T-helper 2 cell treated with Interferon-gamma antibody and Interleukin-4, amounts not matched to agents 5 μg/mL and 100 μg/mL, for 36 hours (primary cell): ENCODE measurements around the gene EVA1B.
A peak's percentile ranks its signal among the peaks of the same experiment; 100 is the strongest.

Experiments used
- DNase-seq: peaks from one replicate; pipeline ENCODE4 v3.0.0; 2021; ENCODE audit warnings: low spot score
- H3K27ac Mint-ChIP-seq: one replicate; pipeline ENCODE4 v1.8.0; 2021; ENCODE audit warnings: mild to moderate bottlenecking, mixed read lengths
- H3K27me3 Mint-ChIP-seq: one replicate; pipeline ENCODE4 v1.8.0; 2021; ENCODE audit warnings: low read depth, mixed read lengths
- H3K36me3 Mint-ChIP-seq: one replicate; pipeline ENCODE4 v1.8.0; 2021; ENCODE audit warnings: low read depth, mixed read lengths
- H3K4me1 Mint-ChIP-seq: one replicate; pipeline ENCODE4 v1.8.0; 2021; ENCODE audit warnings: low read depth, mixed read lengths
- H3K4me3 Mint-ChIP-seq: one replicate; pipeline ENCODE4 v1.8.0; 2022; ENCODE audit warnings: mild to moderate bottlenecking, moderate library complexity, mixed read lengths
- H3K9me3 Mint-ChIP-seq: one replicate; pipeline ENCODE4 v1.8.0; 2021; ENCODE audit warnings: mixed read lengths

EVA1B gene

GRCh38 chr1:36298640-36299039 lies 24.8 kb downstream of the EVA1B start:
- no peak overlapping the region for H3K27ac Mint-ChIP-seq
- H3K36me3 Mint-ChIP-seq: peaks cover 54% of the 10 kb centered on the region
- H3K4me3 Mint-ChIP-seq: no peak overlapping the region
- no peaks in the 10 kb centered on the region for H3K27me3 Mint-ChIP-seq
- DNase-seq: no peak
- H3K9me3 Mint-ChIP-seq: no peaks in the 10 kb centered on the region
- peaks cover 8% of the 10 kb centered on the region for H3K4me1 Mint-ChIP-seq

DNA sequence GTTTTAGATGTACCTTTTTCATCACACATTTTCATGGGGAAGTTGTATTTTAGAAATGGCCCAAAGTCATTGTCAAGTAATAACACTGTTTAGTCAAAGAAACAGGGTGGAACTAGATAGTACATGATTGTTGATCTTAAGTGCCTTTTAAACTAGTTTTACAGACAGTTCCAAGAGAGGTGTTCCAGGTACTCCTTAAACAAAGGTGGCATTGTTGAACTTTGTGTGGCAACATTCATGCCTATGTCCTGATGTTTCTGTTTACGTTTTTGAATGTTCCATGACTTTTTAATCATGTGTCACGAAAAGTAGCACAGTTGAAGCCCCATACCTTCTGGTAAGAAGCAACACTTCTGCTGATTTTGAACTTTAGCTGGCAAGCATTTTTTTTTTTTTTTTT lies 26.4 kb downstream of the EVA1B start:
- Mint-ChIP-seq H3K27me3 (no peaks in the 10 kb centered on the region), H3K4me1 (peaks cover 3% of the 10 kb centered on the region), H3K36me3 (peaks cover 53% of the 10 kb centered on the region), H3K9me3 (no peaks in the 10 kb centered on the region), H3K27ac (no peak overlapping the region), H3K4me3 (no peak overlapping the region)
- DNase-seq: no peak

DNA sequence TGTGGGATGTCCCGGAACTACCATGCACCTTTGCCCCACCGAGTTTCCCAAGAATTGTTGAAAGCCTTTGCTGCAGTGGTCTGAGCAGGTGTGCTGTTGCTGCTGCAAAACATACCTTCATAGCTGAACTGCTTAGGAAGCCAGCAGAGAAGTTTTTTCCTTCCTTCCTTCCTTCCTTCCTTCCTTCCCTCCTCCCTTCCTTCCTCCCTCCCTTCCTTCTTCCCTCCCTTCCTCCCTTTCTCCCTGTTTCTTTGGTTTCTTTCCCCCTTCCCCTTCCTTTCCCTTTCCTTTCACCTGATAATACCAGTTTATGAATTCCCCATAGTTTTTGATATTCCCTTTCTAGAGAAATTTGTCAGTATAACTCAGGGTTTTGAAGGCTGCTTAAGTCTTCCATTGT lies 28.1 kb downstream of the EVA1B start:
- Mint-ChIP-seq H3K4me3 (no peak overlapping the region), H3K36me3 (peaks cover 58% of the 10 kb centered on the region), H3K9me3 (no peaks in the 10 kb centered on the region), H3K27ac (no peak overlapping the region), H3K4me1 (peaks cover 3% of the 10 kb centered on the region), H3K27me3 (no peaks in the 10 kb centered on the region)
- no peak for DNase-seq

DNA sequence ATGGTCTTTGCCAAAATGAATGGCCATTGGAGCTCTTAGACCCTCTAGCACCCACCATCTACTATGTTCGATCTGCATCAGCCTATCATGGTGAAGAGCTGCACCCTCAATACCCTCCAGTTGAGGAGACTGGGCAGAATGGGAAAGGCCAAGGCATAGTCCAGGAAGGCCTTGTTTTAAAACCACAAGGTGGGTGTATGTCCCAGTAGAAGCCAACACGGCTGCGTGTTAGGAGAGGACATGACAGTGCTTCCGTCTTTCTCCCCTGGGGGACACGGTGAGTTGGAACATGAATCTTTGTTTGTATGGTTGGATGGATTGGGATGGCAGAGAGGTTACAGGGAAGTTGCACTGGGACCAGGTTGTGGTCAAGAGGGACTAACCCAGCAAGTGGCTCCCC lies 35.9 kb downstream of the EVA1B start:
- Mint-ChIP-seq H3K36me3 (peaks cover 80% of the 10 kb centered on the region), H3K4me3 (no peak overlapping the region), H3K27me3 (no peaks in the 10 kb centered on the region), H3K4me1 (peaks cover 17% of the 10 kb centered on the region), H3K27ac (no peak overlapping the region), H3K9me3 (no peaks in the 10 kb centered on the region)
- no peak for DNase-seq

GRCh38 chr1:36286802-36287201 lies 36.6 kb downstream of the EVA1B start:
- Mint-ChIP-seq H3K36me3 (peaks cover 77% of the 10 kb centered on the region), H3K27me3 (no peaks in the 10 kb centered on the region), H3K27ac (no peak overlapping the region), H3K4me1 (peaks cover 17% of the 10 kb centered on the region), H3K9me3 (no peaks in the 10 kb centered on the region), H3K4me3 (no peak overlapping the region)
- no peak for DNase-seq

DNA sequence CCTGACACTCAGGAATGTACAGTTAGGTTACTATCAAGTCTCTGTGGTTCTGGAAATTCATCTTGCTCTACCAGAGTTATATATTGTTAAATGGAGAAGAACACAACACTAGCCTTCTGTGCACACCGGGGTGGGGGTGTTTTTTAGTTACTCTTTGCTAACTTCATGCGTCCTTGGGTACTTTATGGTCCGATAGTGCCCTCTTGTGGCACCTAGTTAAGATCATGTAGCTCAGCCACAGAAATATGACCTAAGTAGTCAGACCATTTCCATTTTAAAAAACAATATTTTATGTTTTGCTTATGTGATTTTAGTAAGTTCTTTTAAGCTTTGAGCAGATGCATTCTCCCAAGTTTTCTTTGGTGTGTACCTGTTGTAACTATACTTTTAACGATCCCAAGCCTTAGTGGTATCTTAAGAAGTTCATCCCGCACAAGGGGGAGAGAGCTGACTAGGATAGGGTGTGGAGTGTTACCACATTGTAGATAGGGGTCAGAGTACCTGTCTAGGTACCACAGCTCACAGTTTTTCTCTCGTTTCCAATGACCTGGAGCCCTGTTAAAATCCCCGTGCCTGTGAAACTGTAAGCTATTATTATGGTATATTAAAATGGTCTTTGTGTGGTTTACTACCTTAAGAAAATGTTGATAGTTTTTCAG lies 37.9 kb downstream of the EVA1B start:
- peak; percentile 56 for DNase-seq
- H3K27ac Mint-ChIP-seq: peak overlapping the region; percentile 43
- H3K9me3 Mint-ChIP-seq: no peaks in the 10 kb centered on the region
- H3K4me3 Mint-ChIP-seq: no peak overlapping the region
- H3K4me1 Mint-ChIP-seq: peaks cover 17% of the 10 kb centered on the region
- peaks cover 65% of the 10 kb centered on the region for H3K36me3 Mint-ChIP-seq
- no peaks in the 10 kb centered on the region for H3K27me3 Mint-ChIP-seq

DNA sequence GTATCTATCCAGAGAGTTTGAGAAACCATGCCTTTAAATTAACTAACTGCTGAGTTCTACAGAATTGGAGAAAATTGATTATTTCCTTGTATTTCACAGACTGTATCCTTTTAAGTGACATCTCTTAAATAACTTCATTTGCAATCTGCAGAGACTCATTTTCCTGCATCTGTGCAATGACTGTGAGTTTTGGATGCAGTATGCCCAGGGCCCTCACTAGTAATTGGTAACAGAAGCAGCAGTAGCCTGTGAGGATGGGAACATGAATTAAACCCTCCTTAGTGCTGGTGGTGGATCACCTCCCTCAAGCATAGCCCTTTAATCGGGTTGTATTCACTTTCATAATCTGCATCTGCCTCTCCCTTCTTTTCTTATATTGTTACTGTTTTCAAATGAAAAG lies 38.9 kb downstream of the EVA1B start:
- peaks cover 23% of the 10 kb centered on the region for H3K4me1 Mint-ChIP-seq

GRCh38 chr1:36284061-36284460 lies 39.4 kb downstream of the EVA1B start:
- Mint-ChIP-seq H3K36me3 (peaks cover 52% of the 10 kb centered on the region), H3K4me1 (peaks cover 24% of the 10 kb centered on the region), H3K27ac (no peak overlapping the region), H3K4me3 (no peak overlapping the region), H3K9me3 (no peaks in the 10 kb centered on the region), H3K27me3 (no peaks in the 10 kb centered on the region)
- no peak for DNase-seq

More for the DNA sequence above, 38.9 kb downstream of the EVA1B start:
- Mint-ChIP-seq H3K36me3 (peaks cover 55% of the 10 kb centered on the region), H3K4me3 (no peak overlapping the region), H3K27ac (no peak overlapping the region), H3K27me3 (no peaks in the 10 kb centered on the region), H3K9me3 (no peaks in the 10 kb centered on the region)
- DNase-seq: no peak

- Mint-ChIP-seq H3K4me1 (peaks cover 11% of the 10 kb centered on the region), H3K36me3 (peaks cover 19% of the 10 kb centered on the region), H3K9me3 (no peaks in the 10 kb centered on the region), H3K27ac (no peak overlapping the region), H3K4me3 (no peak overlapping the region), H3K27me3 (no peaks in the 10 kb centered on the region)
- no peak for DNase-seq
Measured at GRCh38 chr1:36279789-36280296, 43.6 kb downstream of the EVA1B start.

GRCh38 chr1:36279110-36279788 lies 44.2 kb downstream of the EVA1B start:
- H3K27me3 Mint-ChIP-seq: no peaks in the 10 kb centered on the region

DNA sequence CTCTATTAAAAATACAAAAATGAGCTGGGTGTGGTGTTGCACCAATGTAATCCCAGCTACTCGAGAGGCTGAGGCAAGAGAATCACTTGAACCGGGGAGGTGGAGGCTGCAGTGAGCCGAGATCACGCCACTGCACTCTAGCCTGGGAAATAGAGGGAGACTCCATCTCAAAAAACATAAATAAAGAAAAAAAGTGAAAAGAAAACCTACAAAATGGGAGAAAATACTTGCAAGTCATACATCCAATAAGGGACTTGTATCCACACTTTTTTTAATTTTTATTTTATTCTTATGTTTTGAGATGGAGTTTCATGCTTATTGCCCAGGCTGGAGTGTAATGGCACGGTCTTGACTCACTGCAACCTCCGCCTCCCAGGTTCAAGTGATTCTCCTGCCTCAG lies 46.8 kb downstream of the EVA1B start:
- DNase-seq: no peak
- Mint-ChIP-seq H3K27ac (no peak overlapping the region), H3K36me3 (peaks cover 14% of the 10 kb centered on the region), H3K9me3 (no peaks in the 10 kb centered on the region), H3K4me1 (peaks cover 7% of the 10 kb centered on the region), H3K27me3 (no peaks in the 10 kb centered on the region), H3K4me3 (no peak overlapping the region)

More at GRCh38 chr1:36279110-36279788, 44.2 kb downstream of the EVA1B start:
- no peak overlapping the region for H3K27ac Mint-ChIP-seq
- DNase-seq: no peak
- no peaks in the 10 kb centered on the region for H3K9me3 Mint-ChIP-seq
- peaks cover 9% of the 10 kb centered on the region for H3K4me1 Mint-ChIP-seq
- peaks cover 17% of the 10 kb centered on the region for H3K36me3 Mint-ChIP-seq
- H3K4me3 Mint-ChIP-seq: no peak overlapping the region

DNA sequence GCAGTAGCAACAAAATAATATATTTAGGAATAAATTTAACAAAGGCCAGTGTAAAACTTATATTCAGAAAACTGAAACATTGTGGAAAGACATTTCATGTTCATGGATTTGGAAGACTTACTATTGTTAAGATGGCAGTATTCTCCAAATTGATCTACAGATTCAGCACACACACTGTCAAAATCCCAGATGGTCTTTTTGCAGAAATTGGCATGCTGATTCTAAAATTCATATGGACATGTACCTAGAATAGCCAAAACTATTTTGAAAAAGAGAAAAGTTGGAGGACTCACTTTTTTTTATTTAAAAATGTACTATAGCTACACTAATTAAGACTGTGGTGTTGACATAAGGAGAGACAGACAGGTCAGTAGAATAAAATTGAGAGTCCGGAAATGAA lies 49.2 kb downstream of the EVA1B start:
- DNase-seq: no peak
- no peaks in the 10 kb centered on the region for H3K27me3 Mint-ChIP-seq
- no peaks in the 10 kb centered on the region for H3K4me1 Mint-ChIP-seq
- H3K36me3 Mint-ChIP-seq: peaks cover 21% of the 10 kb centered on the region
- no peak overlapping the region for H3K4me3 Mint-ChIP-seq
- H3K27ac Mint-ChIP-seq: no peak overlapping the region
- no peaks in the 10 kb centered on the region for H3K9me3 Mint-ChIP-seq

- H3K27me3 Mint-ChIP-seq: no peaks in the 10 kb centered on the region
- no peak for DNase-seq
- no peak overlapping the region for H3K4me3 Mint-ChIP-seq
- H3K27ac Mint-ChIP-seq: no peak overlapping the region
- no peaks in the 10 kb centered on the region for H3K4me1 Mint-ChIP-seq
- no peaks in the 10 kb centered on the region for H3K9me3 Mint-ChIP-seq
- peaks cover 24% of the 10 kb centered on the region for H3K36me3 Mint-ChIP-seq
Measured at GRCh38 chr1:36273024-36273423, 50.4 kb downstream of the EVA1B start.
